Measurements from ENCODE around the gene KIF5C. TPM values are rescaled to one million over a fixed set of nuclear protein-coding genes. Genes with fewer than 3 reads are reported as not detected.
A peak's percentile ranks its signal among the peaks of the same experiment; 100 is the strongest.

The KIF5C gene
- total RNA-seq, 6 donors from 2014 or later, result 0.44 to 1.6 (median 0.85) TPM

- Histone ChIP-seq H3K27ac (no peak overlapping the region), H3K4me1 (peaks cover 6 to 21% (median 17%) of the 10 kb centered on the region in 4 donors), H3K27me3 (no peaks in the 10 kb centered on the region), H3K9me3 (no peaks in the 10 kb centered on the region), H3K36me3 (no peaks in the 10 kb centered on the region), H3K4me3 (no peak overlapping the region)
- no peak for DNase-seq
- no peak for ATAC-seq (ENCODE audit: low FRiP score in 2 of 2)
- TF ChIP-seq POLR2AphosphoS5 (IDR thresholded peaks at IDR 0.05) (no peak), CTCF (IDR thresholded peaks at IDR 0.05) (no peak), EP300 (IDR thresholded peaks at IDR 0.05) (no peak), POLR2A (IDR thresholded peaks at IDR 0.05) (no peak)
- WGBS, 2 donors, result 100% methylated on average over 1 of the region's 1 CpG
Observed at GRCh38 chr2:149015501-149015900, 140.5 kb downstream of the KIF5C start.

GRCh38 chr2:149015926-149016563 is 141.0 kb downstream of the KIF5C start:
- no peak for DNase-seq

GRCh38 chr2:149017116-149017985 is 142.3 kb downstream of the KIF5C start:
- Histone ChIP-seq H3K36me3 (no peaks in the 10 kb centered on the region), H3K4me3 (no peak overlapping the region), H3K27ac (no peak overlapping the region), H3K27me3 (no peaks in the 10 kb centered on the region), H3K4me1 (peaks cover 6 to 26% (median 19%) of the 10 kb centered on the region in 4 donors), H3K9me3 (no peaks in the 10 kb centered on the region)
- ATAC-seq (ENCODE audit: low FRiP score in 2 of 2), result peak; percentile 69 to 78
- WGBS, 2 donors, result 48 to 49% methylated on average over 14 of the region's 14 CpGs
- TF ChIP-seq EP300 (IDR thresholded peaks at IDR 0.05) (no peak), POLR2A (IDR thresholded peaks at IDR 0.05) (no peak), CTCF (IDR thresholded peaks at IDR 0.05) (peak; percentile 59 to 86 (median 78)), POLR2AphosphoS5 (IDR thresholded peaks at IDR 0.05) (no peak)
- peak in 1 of 2 donors; percentile 76 for DNase-seq

More at GRCh38 chr2:149015926-149016563, 141.0 kb downstream of the KIF5C start:
- no peak for TF ChIP-seq EP300 (IDR thresholded peaks at IDR 0.05)
- no peak for TF ChIP-seq CTCF (IDR thresholded peaks at IDR 0.05)
- no peak for TF ChIP-seq POLR2A (IDR thresholded peaks at IDR 0.05)
- TF ChIP-seq POLR2AphosphoS5 (IDR thresholded peaks at IDR 0.05), result no peak
- no peaks in the 10 kb centered on the region for H3K27me3 ChIP-seq
- no peak overlapping the region for H3K4me3 ChIP-seq
- no peak for ATAC-seq (ENCODE audit: low FRiP score in 2 of 2)
- H3K4me1 ChIP-seq, result peaks cover 6 to 26% (median 19%) of the 10 kb centered on the region in 4 donors
- H3K27ac ChIP-seq, result no peak overlapping the region
- no peaks in the 10 kb centered on the region for H3K9me3 ChIP-seq
- no peaks in the 10 kb centered on the region for H3K36me3 ChIP-seq
- WGBS, 2 donors, result 89 to 91% methylated on average over 4 of the region's 4 CpGs

GRCh38 chr2:149018981-149019380 is 144.0 kb downstream of the KIF5C start:
- peaks cover 6 to 26% (median 19%) of the 10 kb centered on the region in 4 donors for H3K4me1 ChIP-seq
- no peak overlapping the region for H3K4me3 ChIP-seq
- DNase-seq (no peak), ATAC-seq (ENCODE audit: low FRiP score in 2 of 2) (no peak)
- TF ChIP-seq CTCF (IDR thresholded peaks at IDR 0.05) (no peak), POLR2A (IDR thresholded peaks at IDR 0.05) (no peak), EP300 (IDR thresholded peaks at IDR 0.05) (no peak), POLR2AphosphoS5 (IDR thresholded peaks at IDR 0.05) (no peak)
- H3K27me3 ChIP-seq, result no peaks in the 10 kb centered on the region
- no peaks in the 10 kb centered on the region for H3K9me3 ChIP-seq
- WGBS, 2 donors, result 66 to 78% methylated on average over 3 of the region's 3 CpGs
- no peaks in the 10 kb centered on the region for H3K36me3 ChIP-seq
- H3K27ac ChIP-seq, result no peak overlapping the region
